Bone marrow (tissue), 2 donors: Measurements from ENCODE around the gene TPRA1.
"Not testable (repeated sequence)": the region's sequence is repeated elsewhere in the genome, so short reads cannot be mapped to it uniquely, and the experiment has no call there.

ENCODE experiments used
- DNase-seq, 2 donors: peaks; one replicate each; lab custom pipeline; 2025; lab: John Stamatoyannopoulos, UW

The TPRA1 gene

DNA sequence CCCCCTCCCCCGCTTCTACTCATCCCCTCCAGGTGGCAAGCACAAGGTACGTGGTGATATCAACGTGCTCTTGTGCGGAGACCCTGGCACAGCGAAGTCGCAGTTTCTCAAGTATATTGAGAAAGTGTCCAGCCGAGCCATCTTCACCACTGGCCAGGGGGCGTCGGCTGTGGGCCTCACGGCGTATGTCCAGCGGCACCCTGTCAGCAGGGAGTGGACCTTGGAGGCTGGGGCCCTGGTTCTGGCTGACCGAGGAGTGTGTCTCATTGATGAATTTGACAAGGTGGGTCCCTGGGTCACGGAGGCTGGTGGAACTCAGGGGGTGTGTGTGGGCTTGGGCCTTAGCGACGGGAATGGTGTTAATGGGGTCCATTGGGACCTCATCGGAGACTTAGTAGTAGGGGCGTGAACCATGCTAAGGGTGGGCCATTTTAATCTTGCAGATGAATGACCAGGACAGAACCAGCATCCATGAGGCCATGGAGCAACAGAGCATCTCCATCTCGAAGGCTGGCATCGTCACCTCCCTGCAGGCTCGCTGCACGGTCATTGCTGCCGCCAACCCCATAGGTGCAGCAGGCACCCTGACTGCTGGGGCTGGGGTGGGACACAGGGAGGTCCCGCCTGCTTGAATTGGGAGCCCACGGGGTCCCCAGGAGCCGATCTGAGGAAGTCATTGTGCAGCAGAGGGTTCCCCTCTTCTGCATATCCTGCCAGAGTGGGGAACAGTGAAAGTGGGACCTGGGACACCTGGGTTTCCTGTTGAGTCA, 26.5 kb upstream of the TPRA1 start:
- DNase-seq, result no peak

DNA sequence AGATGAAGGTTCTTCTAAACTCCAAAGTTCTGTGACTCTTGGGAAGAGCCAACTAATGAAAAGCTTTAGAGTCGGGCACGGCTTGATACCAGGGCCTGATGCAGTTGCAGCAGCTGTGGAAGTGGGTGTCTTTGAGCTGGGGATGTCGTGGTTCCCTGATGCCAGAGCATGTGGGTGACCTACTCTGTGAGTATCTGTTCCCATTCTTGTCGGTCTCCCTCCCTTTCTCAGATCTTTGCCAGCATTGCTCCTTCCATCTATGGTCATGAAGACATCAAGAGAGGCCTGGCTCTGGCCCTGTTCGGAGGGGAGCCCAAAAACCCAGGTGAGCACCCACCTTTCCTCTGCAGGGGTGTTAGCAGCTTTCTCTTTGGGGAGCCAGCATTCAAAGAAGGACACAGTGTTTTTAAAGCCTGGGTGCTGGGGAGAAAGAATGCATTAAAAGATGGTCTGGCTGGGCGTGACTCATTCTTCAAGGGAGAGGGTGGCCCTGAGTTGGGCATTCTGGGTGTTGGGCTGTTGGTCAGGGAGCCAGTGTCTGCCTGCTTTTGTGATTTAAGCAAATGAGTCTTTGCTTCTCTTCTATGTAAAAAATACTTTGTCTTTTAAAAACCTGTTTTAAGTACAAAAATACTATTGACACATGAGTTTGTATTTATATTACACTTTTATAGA, 25.2 kb upstream of the TPRA1 start:
- no peak for DNase-seq

DNA sequence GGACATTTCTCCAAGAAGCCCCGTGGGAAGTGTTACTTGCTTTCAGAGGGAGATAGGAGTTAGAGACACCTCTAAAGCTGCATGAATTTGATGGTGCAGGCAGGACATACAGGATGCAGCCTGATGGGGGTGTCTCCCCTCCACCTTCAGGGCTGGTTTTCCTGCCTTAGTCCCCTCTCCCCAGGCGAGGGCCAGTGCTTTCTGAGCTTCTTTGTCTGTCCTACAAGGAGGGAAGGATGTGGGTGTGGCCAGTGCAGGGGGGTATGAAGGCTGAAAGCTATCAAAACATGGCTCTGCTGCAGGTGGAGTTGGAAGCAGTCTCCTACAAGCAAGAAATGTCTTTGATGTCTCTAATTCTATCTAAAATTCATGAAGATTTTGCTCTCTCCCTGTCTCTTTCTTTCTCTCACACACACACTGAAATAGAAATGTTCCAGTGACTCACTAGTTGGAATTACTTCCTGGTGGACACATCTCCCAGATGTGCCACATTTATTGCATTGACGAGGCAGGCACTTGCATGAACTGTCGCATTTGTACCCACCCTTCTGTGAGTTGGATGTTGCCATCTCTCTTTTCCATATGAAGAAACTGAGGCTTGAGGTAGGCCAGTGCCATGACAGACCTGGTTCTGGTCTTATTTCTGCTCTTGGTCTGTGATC, 24.5 kb upstream of the TPRA1 start:
- DNase-seq, result no peak

DNA sequence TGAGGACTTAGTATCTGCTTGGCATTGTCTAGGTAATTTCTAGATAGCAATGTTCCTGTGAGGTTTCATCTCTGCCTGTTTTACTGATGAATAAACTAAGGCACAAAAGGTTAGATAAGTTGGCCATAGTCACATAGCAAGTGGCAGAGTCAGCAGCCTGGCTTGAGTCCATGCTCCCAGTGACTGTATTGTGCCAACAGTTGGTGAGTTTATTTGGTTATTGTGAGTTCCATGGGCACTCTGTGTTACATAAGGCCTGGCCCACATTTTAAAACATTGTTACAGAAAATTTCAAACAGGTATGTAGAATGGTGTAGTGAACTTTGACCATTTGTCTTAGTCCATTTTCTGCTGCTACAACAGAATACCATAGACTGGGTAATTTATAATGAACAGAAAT, 22.9 kb upstream of the TPRA1 start:
- DNase-seq, result no peak

DNA sequence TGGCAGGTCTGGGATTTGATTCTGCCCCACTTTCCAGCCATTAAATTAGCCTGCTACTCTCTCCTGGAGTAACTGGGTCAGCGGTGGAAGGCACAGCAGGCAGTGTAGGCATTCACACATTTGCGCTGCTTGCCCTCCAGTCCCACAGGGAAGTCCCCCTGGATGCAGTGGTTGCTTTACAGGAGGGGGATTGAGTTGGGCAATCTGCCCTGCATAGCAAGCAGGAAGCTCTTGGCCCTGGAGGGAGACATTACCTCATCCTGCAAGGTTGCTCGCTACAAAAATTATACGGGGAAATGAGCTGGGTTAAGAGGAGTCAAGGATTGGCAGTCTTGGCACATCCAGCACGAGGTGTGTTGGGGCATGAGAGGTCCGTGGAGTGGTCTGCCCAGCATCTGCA, 22.4 kb upstream of the TPRA1 start:
- DNase-seq, result no peak

DNA sequence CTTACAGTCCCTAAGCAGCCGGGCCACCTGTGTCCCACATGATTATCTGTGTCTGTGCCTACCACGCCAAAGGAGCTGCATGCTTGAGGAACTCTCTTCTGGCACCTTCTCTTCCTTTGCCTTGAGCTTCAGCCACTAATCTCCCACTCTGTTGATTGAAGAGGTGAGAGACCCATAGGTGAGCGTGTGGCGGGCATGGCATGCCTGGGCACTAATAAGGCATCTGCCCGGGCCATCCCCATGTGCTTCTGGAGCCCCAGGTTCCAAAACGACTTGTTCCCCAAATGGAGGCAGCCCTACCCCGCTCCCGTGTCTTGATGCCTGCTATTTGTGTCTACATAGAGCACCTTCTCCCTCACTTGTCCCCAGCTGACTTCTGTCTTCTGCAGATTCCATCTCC, 20.7 kb upstream of the TPRA1 start:
- no peak for DNase-seq

DNA sequence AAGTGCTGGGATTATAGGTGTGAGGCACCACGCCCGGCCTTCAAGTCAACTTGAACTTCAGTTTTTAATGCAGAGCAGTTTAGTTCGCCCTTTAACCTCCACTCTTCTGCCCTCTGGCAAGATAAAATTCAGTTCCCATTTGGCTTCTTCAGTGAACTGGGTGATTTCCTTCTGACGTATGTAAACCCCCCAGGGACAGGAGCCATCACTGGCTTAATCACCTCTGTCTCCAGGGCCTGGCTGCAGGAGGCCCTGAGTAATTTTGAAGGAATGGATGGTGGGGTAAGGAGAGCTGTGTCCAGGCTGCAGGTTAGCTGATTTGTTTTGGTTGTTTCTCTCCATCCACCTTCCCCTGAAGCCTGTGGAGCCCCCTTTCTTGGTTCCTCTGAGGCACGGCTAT, 19.6 kb upstream of the TPRA1 start:
- no peak for DNase-seq

DNA sequence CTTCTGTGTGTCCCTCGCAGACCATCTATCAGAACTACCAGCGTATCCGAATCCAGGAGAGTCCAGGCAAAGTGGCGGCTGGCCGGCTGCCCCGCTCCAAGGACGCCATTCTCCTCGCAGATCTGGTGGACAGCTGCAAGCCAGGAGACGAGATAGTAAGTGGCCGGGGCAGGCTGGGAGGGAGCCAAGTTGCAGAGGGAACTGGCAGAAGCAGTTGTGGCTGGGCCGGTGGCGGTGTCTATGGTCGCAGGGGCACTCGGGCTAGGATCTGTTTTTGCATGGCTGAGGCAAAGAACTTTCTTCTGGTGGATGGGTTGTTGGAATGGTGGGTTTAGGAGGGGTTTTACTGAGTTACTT, 17.8 kb upstream of the TPRA1 start:
- DNase-seq, result no peak

DNA sequence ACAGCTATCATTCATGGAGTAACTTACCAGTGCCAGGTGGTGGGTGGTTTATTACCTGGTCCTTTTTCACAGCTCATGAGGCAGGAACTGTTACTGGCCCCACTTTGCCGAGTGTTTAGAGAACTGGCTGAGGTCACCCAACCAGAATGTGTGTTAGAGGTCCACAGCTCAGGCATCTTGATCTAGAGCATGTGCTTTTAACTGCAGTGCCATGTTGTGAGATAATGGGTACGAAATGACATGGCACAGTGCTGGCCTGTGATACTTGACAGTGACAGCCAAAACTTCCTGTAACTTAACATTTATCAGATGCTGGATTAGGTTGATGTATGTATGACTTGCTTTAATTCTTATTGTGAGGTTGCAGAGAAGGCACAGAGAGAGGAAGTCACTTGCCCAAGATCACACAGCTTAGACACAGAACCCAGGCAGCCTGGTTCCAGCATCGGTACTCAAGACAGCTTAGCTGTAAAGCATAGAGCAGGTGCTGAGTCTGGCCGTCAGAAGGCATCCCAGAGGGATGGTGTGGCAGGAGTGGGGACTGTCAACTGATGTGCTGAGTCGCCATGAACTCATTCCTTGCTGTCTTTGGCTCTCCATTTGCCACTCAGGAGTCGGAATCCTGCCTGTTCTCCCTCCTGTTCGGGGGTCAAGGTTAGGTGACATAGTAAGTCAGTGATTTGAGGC, 17.3 kb upstream of the TPRA1 start:
- no peak for DNase-seq

DNA sequence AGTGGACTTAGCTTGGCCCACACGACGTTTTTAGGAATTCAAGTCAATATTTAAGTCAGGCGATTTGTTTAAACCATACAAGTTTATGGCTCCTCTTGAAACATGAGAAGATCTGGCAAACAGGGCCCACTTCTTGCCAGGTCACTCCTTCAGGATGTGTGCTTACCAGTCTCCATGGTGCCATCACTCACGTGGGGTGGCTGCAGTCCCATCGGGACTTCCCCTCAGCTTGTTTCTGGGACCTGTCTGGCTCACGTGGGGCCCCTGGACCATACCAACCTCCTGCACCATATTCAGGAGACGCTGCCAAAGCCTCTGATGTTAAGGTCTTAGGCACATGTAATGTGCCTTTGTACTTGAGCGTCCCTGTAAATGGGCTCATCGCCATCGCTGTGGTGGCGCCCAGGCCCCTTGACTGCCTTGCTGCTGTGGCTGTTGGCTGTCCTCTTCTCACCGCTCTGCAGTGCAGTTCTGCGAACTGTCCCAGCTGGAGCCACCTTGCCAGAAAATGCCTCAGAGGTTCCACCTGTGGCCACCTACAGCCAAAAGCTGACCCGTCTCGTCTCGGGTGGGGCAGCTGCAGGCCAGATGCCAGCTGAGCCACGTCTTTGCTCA, 16.6 kb upstream of the TPRA1 start:
- no peak for DNase-seq

DNA sequence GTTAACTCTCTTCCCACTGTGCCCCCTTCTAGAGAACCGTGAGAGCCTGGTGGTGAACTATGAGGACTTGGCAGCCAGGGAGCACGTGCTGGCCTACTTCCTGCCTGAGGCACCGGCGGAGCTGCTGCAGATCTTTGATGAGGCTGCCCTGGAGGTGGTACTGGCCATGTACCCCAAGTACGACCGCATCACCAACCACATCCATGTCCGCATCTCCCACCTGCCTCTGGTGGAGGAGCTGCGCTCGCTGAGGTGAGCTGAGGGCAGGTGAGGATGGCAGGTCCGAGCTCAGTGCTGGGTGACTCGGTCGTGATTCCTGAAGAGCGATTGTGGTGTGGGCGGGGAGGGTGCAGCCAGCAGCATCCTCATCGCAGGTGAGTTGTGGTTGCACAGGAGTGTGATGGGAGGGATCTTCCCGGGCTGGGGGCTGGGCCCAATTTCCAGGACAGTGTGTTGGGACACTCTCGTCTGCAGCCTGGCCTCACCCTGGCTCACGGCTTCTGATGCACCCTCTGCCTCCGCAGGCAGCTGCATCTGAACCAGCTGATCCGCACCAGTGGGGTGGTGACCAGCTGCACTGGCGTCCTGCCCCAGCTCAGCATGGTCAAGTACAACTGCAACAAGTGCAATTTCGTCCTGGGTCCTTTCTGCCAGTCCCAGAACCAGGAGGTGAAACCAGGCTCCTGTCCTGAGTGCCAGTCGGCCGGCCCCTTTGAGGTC, 15.7 kb upstream of the TPRA1 start:
- no peak for DNase-seq

DNA sequence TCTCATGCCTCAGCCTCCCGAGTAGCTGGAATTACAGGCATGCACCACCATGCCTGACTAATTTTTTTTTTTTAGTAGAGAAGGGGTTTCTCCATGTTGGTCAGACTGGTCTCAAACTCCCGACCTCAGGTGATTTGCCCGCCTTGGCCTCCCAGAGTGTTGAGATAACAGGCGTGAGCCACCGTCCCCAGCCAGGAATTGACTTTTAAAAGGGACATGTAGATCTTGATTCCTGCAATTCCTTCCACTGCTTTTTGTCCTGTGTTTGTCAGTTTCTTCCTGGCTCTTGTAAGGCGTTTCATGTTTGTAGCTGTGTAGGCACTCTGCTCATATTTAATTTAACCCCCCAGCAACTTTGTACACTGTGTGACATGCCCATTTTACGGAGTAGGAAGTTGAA, 15.0 kb upstream of the TPRA1 start:
- not testable (repeated sequence) for DNase-seq

DNA sequence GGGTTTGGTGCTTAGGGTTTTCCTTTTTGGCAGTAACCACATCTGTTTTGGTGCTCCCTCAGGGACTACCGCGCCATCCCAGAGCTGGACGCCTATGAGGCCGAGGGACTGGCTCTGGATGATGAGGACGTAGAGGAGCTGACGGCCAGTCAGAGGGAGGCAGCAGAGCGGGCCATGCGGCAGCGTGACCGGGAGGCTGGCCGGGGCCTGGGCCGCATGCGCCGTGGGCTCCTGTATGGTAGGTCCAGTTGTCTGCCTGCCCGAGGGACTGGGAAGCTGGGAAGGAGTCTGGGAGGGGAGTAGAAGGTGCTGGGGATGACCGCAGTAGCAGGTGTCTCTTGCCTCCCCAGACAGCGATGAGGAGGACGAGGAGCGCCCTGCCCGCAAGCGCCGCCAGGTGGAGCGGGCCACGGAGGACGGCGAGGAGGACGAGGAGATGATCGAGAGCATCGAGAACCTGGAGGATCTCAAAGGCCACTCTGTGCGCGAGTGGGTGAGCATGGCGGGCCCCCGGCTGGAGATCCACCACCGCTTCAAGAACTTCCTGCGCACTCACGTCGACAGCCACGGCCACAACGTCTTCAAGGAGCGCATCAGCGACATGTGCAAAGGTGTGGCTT, 14.1 kb upstream of the TPRA1 start:
- DNase-seq, result no peak

DNA sequence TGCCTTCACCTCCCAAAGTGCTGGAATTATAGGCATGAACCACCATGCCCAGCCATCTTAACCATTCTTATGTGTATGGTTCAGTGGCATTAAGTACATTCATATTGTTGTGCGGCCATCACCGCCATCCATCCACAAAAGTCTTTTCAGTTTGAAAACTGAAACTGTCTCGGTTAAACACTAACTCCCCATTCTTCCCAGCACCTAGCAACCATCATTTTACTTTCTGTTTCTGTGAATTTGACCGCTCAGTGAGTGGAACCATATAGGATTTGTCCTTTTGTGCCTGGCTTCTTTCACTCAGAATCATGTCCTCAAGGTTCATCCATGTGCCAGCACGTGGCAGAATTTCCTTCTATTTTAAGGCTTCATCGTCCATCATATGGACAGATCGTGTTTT, 13.5 kb upstream of the TPRA1 start:
- DNase-seq, result no peak

DNA sequence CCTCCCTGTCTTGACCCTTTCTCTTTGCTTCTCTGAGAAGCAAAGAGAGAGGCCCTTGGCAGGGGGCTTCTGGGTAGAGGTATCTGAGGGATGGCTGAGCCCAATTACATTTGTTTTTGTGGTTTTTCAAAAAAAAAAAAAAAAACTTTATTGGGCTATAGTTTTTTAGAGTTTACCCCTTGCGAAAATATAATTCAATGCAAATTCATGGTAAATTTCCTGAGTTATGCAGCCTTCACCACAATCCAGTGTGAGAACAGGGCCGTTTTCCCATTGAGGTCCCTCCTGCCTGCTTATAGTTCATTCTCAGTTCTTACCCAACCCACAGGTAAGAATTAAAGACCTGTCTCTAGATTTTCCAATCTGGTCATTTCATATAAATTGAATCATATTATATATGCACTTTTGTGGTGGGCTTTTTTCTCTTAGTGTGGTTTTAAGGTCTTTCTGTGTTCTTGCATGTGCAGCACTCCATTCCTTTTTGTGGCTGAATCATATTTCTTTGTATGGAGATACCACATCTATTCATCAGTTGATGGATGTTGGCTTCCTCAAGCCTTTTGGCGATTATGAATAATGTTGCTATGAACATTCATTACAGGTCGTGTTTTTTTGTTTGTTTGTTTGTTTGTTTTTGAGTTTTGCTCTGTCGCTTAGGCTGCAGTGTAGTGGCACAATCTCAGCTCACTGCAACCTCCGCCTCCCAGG, 10.4 kb upstream of the TPRA1 start:
- DNase-seq, result no peak

DNA sequence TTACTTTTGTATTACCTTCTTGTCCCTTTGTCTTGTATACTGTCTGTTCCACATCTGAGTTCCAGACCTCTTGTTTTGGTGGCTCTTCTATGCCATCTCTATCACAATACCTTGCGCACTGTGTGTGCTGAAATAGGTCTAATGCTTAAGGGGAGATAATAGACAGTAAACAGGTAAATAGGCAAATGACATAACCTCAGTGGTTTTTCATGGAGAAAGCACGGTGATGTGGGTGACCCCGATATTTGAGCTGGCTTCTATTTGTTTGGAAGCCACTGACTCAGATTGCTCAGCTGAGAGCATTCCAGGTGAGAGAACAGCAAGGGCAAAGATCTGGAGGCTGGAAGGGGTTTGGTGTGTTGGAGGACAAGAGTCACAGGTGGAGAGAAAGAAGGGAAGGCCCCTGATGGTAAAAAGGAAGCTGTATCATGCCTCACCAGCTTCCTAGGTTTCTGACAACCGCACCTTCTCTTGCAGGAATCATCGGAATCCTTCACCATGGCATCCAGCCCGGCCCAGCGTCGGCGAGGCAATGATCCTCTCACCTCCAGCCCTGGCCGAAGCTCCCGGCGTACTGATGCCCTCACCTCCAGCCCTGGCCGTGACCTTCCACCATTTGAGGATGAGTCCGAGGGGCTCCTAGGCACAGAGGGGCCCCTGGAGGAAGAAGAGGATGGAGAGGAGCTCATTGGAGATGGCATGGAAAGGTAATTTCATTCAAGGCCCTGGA, 8.5 kb upstream of the TPRA1 start:
- no peak for DNase-seq

DNA sequence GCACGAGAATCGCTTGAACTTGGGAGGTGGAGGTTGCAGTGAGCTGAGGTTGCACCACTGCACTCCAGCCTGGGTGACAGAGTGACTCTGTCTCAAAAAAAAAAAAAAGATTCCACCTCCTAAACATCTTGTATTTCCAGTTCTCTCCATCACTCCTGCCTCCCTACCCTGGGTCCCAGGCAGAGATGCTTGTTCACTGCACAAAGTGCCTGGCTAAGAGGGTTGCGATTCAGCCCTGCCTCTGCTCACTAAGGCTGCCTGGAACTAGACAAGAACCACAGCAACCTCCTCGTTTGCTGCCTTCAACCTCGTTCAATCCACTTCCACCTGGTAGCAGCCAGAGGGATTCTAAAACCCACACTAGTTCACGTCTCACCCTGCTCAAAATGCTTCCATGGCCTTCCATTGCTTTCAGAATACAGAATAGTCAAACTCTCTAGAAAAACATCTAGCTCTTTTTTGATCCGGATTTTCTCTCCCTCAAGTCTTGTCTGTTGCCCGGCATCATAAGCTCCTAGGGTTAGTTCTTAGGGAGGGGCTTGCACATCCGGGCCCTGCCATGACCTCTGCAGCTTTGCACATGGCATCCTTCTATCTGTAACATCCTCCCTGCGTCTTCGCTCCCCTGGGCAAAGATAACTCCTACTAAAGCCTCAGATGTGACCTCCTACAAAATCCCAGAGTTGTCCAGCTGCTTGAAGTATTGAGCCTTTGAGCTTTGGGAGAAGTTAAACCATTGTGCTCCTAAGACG, 6.7 kb upstream of the TPRA1 start:
- no peak for DNase-seq

DNA sequence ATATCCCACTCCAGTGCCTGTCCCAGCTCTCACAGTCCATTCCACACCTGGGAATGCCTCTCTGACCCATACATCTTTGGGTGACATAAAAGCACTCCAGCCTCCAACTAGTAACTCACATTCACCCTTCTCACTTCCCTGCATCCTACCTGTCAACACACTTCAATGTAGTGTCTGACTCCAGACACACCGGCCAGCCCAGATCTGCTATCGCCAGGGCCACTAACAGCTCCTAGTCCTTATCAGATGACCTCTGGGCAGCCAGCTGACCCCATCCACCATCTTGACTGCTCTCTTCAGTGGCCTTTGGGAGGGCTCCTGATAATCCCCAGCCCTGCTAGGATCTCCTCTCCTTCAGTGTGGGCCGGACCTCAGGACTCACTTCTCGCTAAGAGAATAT, 4.8 kb upstream of the TPRA1 start:
- DNase-seq, result no peak

DNA sequence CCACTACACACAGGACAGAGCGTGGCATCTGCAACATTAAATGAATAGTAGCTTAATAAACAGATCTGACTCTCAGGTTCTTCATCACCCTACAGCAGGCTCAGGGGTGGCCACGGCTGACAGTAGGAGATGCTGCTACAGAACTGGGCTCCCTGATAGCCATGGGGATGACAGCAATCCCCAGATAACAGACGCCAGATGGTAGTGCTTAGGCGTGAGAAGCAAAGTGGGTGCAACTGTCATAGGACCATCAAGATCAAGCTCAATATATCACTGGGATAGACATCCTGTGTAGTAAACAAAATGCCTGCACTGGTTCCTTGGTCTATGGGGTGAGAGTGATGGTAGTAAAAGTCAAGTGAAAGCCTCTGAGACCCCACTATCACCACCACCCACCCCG, 2.6 kb upstream of the TPRA1 start:
- DNase-seq, result no peak
